Measurements from ENCODE around the gene C3. TPM values are rescaled to one million over a fixed set of nuclear protein-coding genes. Genes with fewer than 3 reads are reported as not detected.

Gene C3
- total and polyA plus RNA-seq, 2 of the 13 experiments (the other 11 are each of a cell fraction or from before 2014, with no cell fraction given): 1,455 to 6,272 TPM

GRCh38 chr19:6765738-6766356 is 45.4 kb upstream of the C3 start (continued):
- TF ChIP-seq HNF1A (IDR thresholded peaks at IDR 0.05; ENCODE audit: low read depth) (no peak), HNF1A (CRISPR knock-in tag; IDR thresholded peaks at IDR 0.05; ENCODE audit: borderline replicate concordance) (no peak), ZNF563 (CRISPR knock-in tag; IDR thresholded peaks at IDR 0.05) (0 out of 2 replicates have a peak, but pooled peaks have one; percentile 34), ZNF574 (CRISPR knock-in tag; IDR thresholded peaks at IDR 0.05) (0 out of 2 replicates have a peak, but pooled peaks have one; percentile 18), ZNF274 (CRISPR knock-in tag; IDR thresholded peaks at IDR 0.05) (no peak), ZBTB25 (CRISPR knock-in tag; IDR thresholded peaks at IDR 0.05) (no peak), ELF1 (CRISPR knock-in tag; IDR thresholded peaks at IDR 0.05) (0 out of 2 replicates have a peak, but pooled peaks have one; percentile 31), MAFF (IDR thresholded peaks at IDR 0.05; ENCODE audit: low read depth, low read length) (peak; percentile 11; the same call in 1 of the 2 replicates), ZNF232 (CRISPR knock-in tag; IDR thresholded peaks at IDR 0.05; ENCODE audit: borderline replicate concordance) (no peak), ZNF446 (CRISPR knock-in tag; IDR thresholded peaks at IDR 0.05) (no peak), CBFB (CRISPR knock-in tag; IDR thresholded peaks at IDR 0.05) (no peak), TGIF2 (CRISPR knock-in tag; IDR thresholded peaks at IDR 0.05) (no peak), YEATS4 (CRISPR knock-in tag; IDR thresholded peaks at IDR 0.05; ENCODE audit: borderline replicate concordance) (no peak), ZNF496 (CRISPR knock-in tag; IDR thresholded peaks at IDR 0.05; ENCODE audit: insufficient replicate concordance) (no peak), ZNF576 (CRISPR knock-in tag; IDR thresholded peaks at IDR 0.05) (no peak), ZNF441 (CRISPR knock-in tag; IDR thresholded peaks at IDR 0.05; ENCODE audit: borderline replicate concordance) (no peak), ZBTB10 (CRISPR knock-in tag; IDR thresholded peaks at IDR 0.05; ENCODE audit: borderline replicate concordance) (no peak)
